HG03159 (cell line): ENCODE data around the gene HMGN5.

ENCODE experiments used
- ATAC-seq: cut with Tn5 transposase; IDR thresholded peaks from one replicate; pipeline ENCODE4 v1.9.1; 2021; ENCODE audit warnings: mild to moderate bottlenecking, moderate library complexity; ENCODE audit not compliant: unreplicated experiment

Gene HMGN5

GRCh38 chrX:81201671-81202455 is at the start of gene HMGN5, which contains the start of gene SH3BGRL:
HMGN5 (minus strand) TSS chrX:81201913; CDS start chrX:81121549, 80,364 bp downstream.
SH3BGRL (plus strand) TSS chrX:81202102; CDS start chrX:81202201, 99 bp downstream.
- peak; percentile 94 for ATAC-seq

GRCh38 chrX:81241753-81242152 is 40.0 kb upstream of the HMGN5 start:
- no peak for ATAC-seq

- no peak for ATAC-seq
These were observed 39.1 kb upstream of the HMGN5 start for GRCh38 chrX:81240701-81241331.

DNA sequence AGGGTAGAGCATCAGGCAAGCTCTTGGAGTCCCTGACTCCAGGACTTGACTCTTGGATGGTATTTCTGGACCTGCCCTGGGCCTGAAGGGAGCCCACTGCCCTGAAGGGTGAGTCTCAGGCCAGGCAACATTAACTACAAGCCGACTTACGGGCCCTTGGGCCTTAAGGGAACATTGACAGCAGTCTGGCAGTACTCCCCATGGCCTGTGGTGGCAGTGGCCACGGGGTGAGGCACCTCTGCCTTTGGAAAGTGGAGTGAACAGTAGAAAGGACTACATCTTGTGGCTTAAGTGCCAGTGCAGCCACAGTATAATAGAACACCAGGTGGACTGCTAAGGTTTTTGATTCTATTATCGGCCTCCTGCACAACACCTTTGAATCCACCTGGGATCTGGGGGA is 36.5 kb upstream of the HMGN5 start:
- ATAC-seq, result no peak

DNA sequence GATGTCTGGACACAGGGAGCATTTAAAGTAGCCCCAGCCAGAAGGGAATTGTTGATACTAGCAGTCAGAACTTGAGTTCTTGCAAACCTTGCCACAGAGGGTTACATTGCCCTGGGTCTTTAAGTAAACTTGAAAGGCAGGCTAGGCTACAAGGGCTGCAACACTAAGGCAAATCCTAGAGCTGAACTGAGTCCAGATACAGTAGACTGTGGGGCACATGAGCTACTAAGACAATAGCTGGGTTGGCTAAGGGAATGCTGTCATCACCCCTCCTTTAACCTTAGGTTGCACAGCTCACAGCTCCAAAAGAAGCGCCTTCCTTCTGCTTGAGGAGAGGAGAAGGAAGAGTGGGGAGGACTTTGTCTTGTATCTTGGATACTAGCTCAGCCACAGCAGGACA is 35.8 kb upstream of the HMGN5 start:
- no peak for ATAC-seq

DNA sequence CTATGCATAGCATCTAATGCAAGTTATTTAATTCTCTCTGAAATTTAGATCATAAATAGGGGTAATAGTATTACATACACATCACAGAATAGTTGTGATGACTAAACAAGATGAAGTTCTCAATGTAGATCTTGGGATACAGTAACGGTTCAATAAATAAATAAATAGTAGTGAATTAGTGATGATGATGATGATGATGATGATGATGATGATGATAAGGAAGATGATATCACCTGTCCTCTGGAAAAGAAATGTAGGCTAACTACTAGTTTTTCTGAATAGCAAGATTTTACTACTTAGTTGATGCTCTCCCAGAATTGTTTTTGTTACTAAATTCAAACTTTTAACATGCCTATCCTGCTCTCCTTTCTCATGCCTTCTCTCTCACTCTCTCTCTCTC is 30.5 kb upstream of the HMGN5 start:
- no peak for ATAC-seq

GRCh38 chrX:81231476-81231875 is 29.8 kb upstream of the HMGN5 start:
- no peak for ATAC-seq

- no peak for ATAC-seq
These were observed 28.2 kb upstream of the HMGN5 start for GRCh38 chrX:81229901-81230300.

DNA sequence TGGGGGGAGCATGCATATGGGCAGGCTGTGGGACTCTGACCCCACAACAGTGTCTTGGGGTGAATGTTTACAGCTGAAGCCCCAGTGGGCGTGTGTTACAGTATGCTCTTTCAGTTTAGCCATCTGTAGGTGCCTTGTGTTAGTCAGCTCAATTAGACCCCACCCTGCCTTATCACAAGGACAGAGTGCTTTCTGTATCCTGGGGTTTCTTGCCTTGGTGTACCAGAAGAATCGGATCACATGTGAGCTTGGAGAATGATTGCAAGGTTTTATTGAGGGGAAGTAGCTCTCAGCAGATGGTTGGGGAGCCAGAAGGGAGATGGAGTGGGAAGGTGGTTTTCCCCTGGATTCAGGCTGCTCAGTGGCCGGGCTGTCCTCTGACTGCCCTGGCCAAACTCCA is 27.5 kb upstream of the HMGN5 start:
- ATAC-seq, result no peak

DNA sequence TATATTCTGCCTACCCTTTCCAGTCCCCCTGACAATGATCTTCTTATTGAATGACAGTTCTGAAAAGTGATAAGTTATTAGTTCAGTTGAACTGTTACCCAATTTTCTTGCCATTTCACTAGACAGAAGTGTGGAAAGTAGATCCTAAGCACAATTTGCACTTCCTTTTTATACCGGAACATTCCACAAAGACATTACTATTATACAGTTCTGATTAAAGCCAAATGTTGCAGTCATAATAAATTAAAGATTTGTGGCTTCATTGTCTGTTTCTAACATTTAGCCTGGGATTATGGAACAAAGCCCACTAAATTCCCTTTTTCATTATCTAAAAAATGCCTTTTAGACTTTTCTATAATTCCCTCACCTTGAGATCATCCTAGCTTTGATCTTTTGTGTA is 14.0 kb upstream of the HMGN5 start:
- ATAC-seq, result no peak

DNA sequence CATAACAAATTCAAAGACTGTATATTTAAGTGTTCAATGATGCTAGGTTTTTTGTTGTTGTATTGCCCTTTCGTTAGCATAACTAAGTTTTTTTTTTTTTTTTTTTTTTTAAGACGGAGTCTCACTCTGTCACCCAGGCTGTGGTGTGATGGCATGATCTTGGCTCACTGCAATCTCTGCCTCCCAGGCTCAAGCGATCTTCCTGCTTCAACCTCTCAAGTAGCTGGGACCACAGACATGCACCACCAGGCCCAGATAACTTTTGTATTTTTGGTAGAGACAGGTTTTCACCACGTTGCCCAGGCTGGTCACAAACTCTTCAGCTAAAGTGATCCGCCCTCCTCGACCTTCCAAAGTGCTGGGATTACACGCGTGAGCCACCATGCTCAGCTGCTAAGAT is 7.2 kb upstream of the HMGN5 start:
- no peak for ATAC-seq

GRCh38 chrX:81206476-81206875 is 4.8 kb upstream of the HMGN5 start:
- no peak for ATAC-seq

- ATAC-seq, result no peak
These were observed 3.8 kb upstream of the HMGN5 start for GRCh38 chrX:81205551-81205950.

DNA sequence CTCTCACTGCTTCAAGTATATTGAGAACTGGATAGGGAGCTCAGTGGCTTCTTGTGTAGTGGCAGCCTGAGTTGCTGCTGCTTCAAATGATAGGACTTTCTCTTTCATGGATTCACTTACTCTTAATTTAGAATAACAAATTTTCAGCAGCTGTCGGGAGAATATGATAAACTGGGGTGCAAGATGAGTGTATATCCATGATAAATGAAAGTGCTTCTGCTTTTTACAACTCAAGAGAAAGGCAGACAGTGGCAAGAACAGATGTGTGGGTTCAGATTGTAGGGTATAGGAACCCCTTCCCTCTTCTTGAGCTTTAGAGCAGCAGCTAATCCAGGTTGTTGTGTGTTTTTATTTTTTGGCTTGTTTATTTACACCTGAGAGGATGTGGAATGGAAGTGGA is 1.2 kb upstream of the HMGN5 start:
- ATAC-seq, result no peak

DNA sequence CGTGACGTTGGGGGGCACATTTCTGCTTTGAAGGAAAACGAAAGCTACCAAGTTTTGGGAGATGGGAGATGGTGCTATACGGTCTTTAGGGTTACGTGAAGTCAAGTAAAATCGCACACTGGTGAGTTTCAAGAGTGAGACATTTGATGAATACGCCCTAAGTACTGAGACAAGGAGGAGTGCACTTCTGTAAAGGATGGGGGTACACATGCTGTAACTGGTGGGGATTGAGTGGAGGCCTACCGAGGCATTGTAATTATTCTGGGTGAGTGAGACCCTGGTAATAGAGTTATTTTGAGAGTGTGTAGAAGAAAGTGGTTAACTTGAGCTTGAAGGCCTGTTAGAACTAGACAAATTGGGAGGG is 725 bp upstream of the HMGN5 start:
- no peak for ATAC-seq

GRCh38 chrX:81201071-81201470 is 642 bp downstream of the HMGN5 start:
- no peak for ATAC-seq

DNA sequence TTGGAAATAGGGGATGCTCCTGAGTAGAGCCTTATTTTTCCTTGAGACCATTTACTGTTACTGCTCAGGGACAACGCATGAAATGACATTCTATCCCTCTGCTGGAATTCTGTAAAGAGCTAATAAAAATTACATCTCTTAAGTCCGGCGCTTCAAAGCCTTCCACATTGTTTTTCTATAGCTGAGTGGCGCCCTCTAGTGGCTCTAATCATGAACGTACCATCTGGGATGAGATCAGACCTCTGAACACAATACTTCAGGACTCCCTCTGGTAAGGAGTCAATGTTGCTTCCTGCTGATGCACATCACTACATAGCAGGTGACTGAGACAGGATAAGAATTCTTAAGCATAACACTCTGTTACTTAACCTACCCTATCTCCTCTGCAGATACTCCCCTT is 6.0 kb downstream of the HMGN5 start:
- ATAC-seq, result peak; percentile 98

DNA sequence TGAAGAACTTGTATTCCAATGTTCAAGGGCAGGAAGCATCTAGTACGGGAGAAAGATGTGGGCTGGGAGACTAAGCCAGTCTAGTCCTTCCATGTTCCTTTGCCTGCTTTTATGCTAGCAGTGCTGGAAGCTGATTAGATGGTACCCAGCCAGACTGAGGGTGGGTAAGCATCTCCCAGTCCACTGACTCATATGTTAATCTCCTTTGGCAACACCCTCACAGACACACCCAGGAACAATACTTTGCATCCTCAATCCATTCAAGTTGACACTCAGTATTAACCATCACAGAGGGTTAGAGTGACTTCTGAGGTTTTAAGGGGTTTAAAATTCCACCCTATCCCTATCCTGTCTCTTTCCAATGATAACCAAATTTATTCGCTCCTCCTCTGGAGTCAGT is 6.5 kb downstream of the HMGN5 start:
- ATAC-seq, result no peak

DNA sequence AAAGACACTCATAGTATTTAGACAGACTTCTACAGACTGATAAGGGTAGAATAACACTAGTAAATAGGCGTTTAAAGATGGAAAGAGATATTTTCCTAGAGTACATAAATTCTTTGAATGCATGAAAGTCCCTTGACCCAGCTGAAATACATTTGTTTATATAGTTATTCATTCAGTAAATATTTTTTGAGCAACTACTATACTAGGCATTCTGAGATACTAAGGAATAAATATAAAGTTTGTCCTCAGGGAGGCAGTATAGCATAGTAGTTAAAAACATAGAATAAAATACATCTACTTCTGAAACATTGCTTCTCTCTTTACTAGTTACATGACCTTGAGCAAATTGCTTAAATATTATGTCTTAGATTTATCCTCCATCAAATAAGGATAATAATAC is 27.4 kb downstream of the HMGN5 start:
- ATAC-seq, result peak; percentile 61

GRCh38 chrX:81168391-81168790 is 33.3 kb downstream of the HMGN5 start:
- no peak for ATAC-seq

DNA sequence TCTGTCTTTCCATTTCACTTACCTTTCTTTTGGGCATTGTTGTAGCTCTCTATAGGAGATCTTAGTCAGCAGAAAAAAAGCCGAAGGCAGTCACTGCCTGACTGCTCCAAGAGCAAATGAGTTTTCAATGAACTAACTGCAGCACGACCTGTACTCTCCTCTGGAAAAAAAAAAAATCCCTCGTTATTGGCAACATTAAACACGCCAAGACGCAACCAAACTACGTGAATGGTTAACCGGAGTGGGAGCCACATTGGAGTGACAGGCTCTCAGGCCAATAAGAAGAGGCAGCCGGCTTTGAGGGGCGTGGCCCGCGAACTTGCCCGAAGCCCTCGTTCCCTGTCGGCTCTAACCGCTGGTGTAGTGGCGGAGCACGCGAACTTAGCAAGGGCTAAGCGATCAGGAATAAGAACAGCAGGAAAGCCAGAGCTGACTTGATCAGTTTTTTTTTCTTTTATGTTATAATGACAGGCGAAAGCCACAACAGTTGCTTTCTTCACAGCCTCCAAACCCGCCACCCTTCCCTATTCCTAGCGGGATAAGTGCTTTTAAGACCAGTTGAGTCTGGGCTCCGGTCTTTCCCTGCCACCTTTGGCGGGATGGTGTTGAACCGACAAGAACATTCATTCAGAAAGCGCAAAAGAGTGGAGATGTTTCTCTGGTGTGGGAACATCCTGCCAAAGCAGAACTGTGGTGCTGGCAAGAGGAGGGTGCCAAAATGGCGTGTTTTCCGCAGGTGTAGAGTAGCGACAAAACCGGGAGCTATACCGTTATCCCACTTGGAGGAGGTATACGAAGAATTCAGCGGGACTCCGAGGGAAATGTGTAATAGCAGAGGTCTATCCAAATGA is 80.0 kb downstream of the HMGN5 start:
- peak; percentile 96 for ATAC-seq

- ATAC-seq, result peak; percentile 58
These were observed 80.8 kb downstream of the HMGN5 start for GRCh38 chrX:81120936-81121371.
